K562 (cell line): ENCODE results near the gene RNF144A. TPM values are rescaled to one million over a fixed set of nuclear protein-coding genes. Genes with fewer than 3 reads are reported as not detected.

ENCODE experiments used
- ARID2 ChIP-seq: fragments of 450-650 bp; IDR thresholded peaks from 2 replicates; pipeline ENCODE4 v1.6.1; 2017; ENCODE audit warnings: antibody characterized with exemption, mild to moderate bottlenecking
- CGGBP1 ChIP-seq: fragments of 250-450 bp; sonication (Bioruptor Pico); IDR thresholded peaks from 2 replicates; pipeline ENCODE4 v1.9.0; 2021; ENCODE audit warnings: mild to moderate bottlenecking
- EGR1 ChIP-seq: fragments of 450-650 bp; conservative IDR thresholded peaks from 2 replicates; pipeline ENCODE4 v1.6.1; 2017; ENCODE audit warnings: mild to moderate bottlenecking
- ELF4 ChIP-seq: fragments of 450-650 bp; formaldehyde crosslinking; IDR thresholded peaks from 2 replicates; pipeline ENCODE4 v1.4.0; 2022; ENCODE audit warnings: missing genetic modification characterization
- FOXP4 ChIP-seq: sonication (generic); formaldehyde crosslinking; IDR thresholded peaks from 2 replicates; pipeline ENCODE4 v1.8.0; 2022; ENCODE audit warnings: mild to moderate bottlenecking, missing genetic modification reagents, borderline replicate concordance
- FUS ChIP-seq: fragments of 200-400 bp; formaldehyde crosslinking; optimal IDR thresholded peaks from 2 replicates; pipeline ENCODE3; 2017; ENCODE audit warnings: low read depth, low read length
- GTF3C2 ChIP-seq: IDR thresholded peaks from 3 replicates; pipeline ENCODE4 v1.6.1; 2011; ENCODE audit warnings: borderline replicate concordance, mild to moderate bottlenecking, moderate library complexity; ENCODE audit not compliant: insufficient read length; ENCODE audit errors: extremely low read depth
- HOXB6 ChIP-seq: fragments of 250-450 bp; sonication (Bioruptor Pico); IDR thresholded peaks from 2 replicates; pipeline ENCODE4 v1.5.1; 2022; ENCODE audit warnings: mild to moderate bottlenecking, borderline replicate concordance
- TEAD1 ChIP-seq, 2 experiments: fragments of 450-650 bp in 1 of 2; sonication (generic) in 1 of 2; formaldehyde crosslinking; IDR thresholded peaks; 2 replicates each; pipeline versions ENCODE4 v1.4.0 to v1.8.0; 2020 to 2022; ENCODE audit warnings: mild to moderate bottlenecking in 2 of 2, missing genetic modification reagents in 1 of 2
- ZC3H11A ChIP-seq: IDR thresholded peaks from 2 replicates; pipeline ENCODE4 v1.6.1; 2012; ENCODE audit warnings: low read depth, low read length, improper control_type of control experiment
- ZNF318 ChIP-seq, 2 experiments: fragments of 450-650 bp; IDR thresholded peaks; 2 replicates each; pipeline ENCODE4 v1.6.1; 2016; ENCODE audit warnings: mild to moderate bottlenecking in 2 of 2, borderline replicate concordance in 1 of 2, low read depth in 1 of 2, moderate library complexity in 1 of 2
- ZNF398 ChIP-seq: fragments of 250-450 bp; sonication (Bioruptor Pico); IDR thresholded peaks from 2 replicates; pipeline ENCODE4 v1.8.0; 2021; ENCODE audit warnings: moderate library complexity, mild to moderate bottlenecking, inconsistent platforms
- polyA plus RNA-seq, 8 experiments: library from polyadenylated mRNA; depleted of rRNA in 4 of 8; stranded (reverse) in 5 of 8; unstranded in 3 of 8; fragments of >200 nt; fragmentation: Nextera tagmentation in 2 of 8; fragmentation: Illumina TruSeq in 1 of 8; extraction: Ambion mirVana in 2 of 8; extraction: Trizol in 1 of 8; gene quantifications; 2 replicates each; pipeline versions ENCODE4 v1.2.1 to v1.2.3, GENCODE V29; 2011 to 2014; ENCODE audit warnings: inconsistent platforms in 1 of 8, missing spikeins in 1 of 8
- total RNA-seq, 7 experiments: library from RNA; depleted of rRNA in 6 of 7; stranded (reverse); fragments of >200 nt in 6 of 7; fragmentation: Illumina TruSeq in 2 of 7; extraction: Trizol in 2 of 7; gene quantifications; 2 replicates each; pipeline versions ENCODE4 v1.2.1 to v1.2.3, GENCODE V29; 2011 to 2021; ENCODE audit warnings: low replicate concordance in 1 of 7

RNF144A gene
- total and polyA plus RNA-seq, 9 of the 15 experiments (the other 6 are each of a cell fraction or from before 2014, with no cell fraction given), result 0.96 to 11.3 (median 6.2) TPM

GRCh38 chr2:7063789-7064188 is 146.6 kb downstream of the RNF144A start (continued):
- TF ChIP-seq ZNF318 (IDR thresholded peaks at IDR 0.05; ENCODE audit: borderline replicate concordance in 1 of 2, low read depth in 1 of 2) (no peak), TEAD1 (CRISPR knock-in tag; IDR thresholded peaks at IDR 0.05) (no peak), ZC3H11A (no peak), EGR1 (no peak), ARID2 (no peak), CGGBP1 (CRISPR knock-in tag) (no peak), HOXB6 (CRISPR knock-in tag) (no peak), GTF3C2 (no peak), ELF4 (no peak), FOXP4 (CRISPR knock-in tag) (no peak), FUS (no peak), ZNF398 (CRISPR knock-in tag) (no peak)
